Measurements from ENCODE around the gene LGALS3BP. TPM values are rescaled to one million over a fixed set of nuclear protein-coding genes. Genes with fewer than 3 reads are reported as not detected.

Gene LGALS3BP
- total and polyA plus RNA-seq, 2 of the 13 experiments (the other 11 are each of a cell fraction or from before 2014, with no cell fraction given): 137 to 332 TPM

- no peak for TF ChIP-seq SMAD3 (CRISPR knock-in tag; IDR thresholded peaks at IDR 0.05)
- no peak for TF ChIP-seq NFKB2 (CRISPR knock-in tag; IDR thresholded peaks at IDR 0.05; ENCODE audit: borderline replicate concordance)
These were observed 32.2 kb downstream of the LGALS3BP start (continued) for GRCh38 chr17:78947235-78948149.

GRCh38 chr17:78946631-78947030 is 33.1 kb downstream of the LGALS3BP start:
- H3K27ac ChIP-seq (ENCODE audit: extremely low read length, insufficient read depth, low read length): no peak overlapping the region
- POLR2A ChIA-PET: interaction anchor here (0.8 to 1.9 kb wide), 4 partner anchors 13 to 63 kb away, joined by 3 to 7 read pairs (median 4); no protein-coding TSS in a partner anchor

More at GRCh38 chr17:78946631-78947030, 33.1 kb downstream of the LGALS3BP start:
- ATAC-seq (no peak), FAIRE-seq (no peak), DNase-seq (ENCODE audit: low spot score) (no peak)
- H3K4me2 ChIP-seq (ENCODE audit: low read depth, low read length): no peak overlapping the region
- in situ Hi-C loops (cut with HindIII; ENCODE audit: extremely low pct_ligation_motif_present, low pct_unique_long_range_greater_than_20kb): no loop called here
- H3K79me2 ChIP-seq (ENCODE audit: insufficient read depth, low read length): no peaks in the 10 kb centered on the region
- peaks cover 17% of the 10 kb centered on the region for H3K9me3 ChIP-seq (ENCODE audit: low read length)
- no peak overlapping the region for H3K4me3 ChIP-seq (replicated peaks in 1 of 3; ENCODE audit: insufficient read depth in 1 of 3, low read depth in 2 of 3, low read length in 3 of 3)
- TF ChIP-seq ZNF749 (CRISPR knock-in tag; IDR thresholded peaks at IDR 0.05; ENCODE audit: borderline replicate concordance): no peak
- no peak for TF ChIP-seq ZNF770 (CRISPR knock-in tag; IDR thresholded peaks at IDR 0.05)
- no peak for TF ChIP-seq ZNF431 (CRISPR knock-in tag; IDR thresholded peaks at IDR 0.05; ENCODE audit: borderline replicate concordance, low read depth)
- no peak for TF ChIP-seq RFXAP (CRISPR knock-in tag; IDR thresholded peaks at IDR 0.05; ENCODE audit: borderline replicate concordance)
- TF ChIP-seq TGIF2 (CRISPR knock-in tag; IDR thresholded peaks at IDR 0.05): no peak
- no peak for TF ChIP-seq TAF15 (IDR thresholded peaks at IDR 0.05; ENCODE audit: low read depth, low read length, poor library complexity, severe bottlenecking)
- no peak for TF ChIP-seq RXRA (CRISPR knock-in tag; IDR thresholded peaks at IDR 0.05)
- no peak for TF ChIP-seq HNRNPLL (IDR thresholded peaks at IDR 0.05; ENCODE audit: low read depth, low read length, poor library complexity, severe bottlenecking)
- no peak for TF ChIP-seq ZKSCAN1 (IDR thresholded peaks at IDR 0.05; ENCODE audit: low read length)
- TF ChIP-seq ZNF256 (CRISPR knock-in tag; conservative IDR thresholded peaks at IDR 0.05): no peak
- no peak for TF ChIP-seq IKZF4 (CRISPR knock-in tag; IDR thresholded peaks at IDR 0.05; ENCODE audit: borderline replicate concordance, low read depth, not compliant biosample characterization)
- no peak for TF ChIP-seq POLR2A (IDR thresholded peaks at IDR 0.05; ENCODE audit: insufficient read depth in 1 of 2, low read depth in 2 of 2, low read length in 2 of 2)
- no peak for TF ChIP-seq ATF1 (CRISPR knock-in tag; IDR thresholded peaks at IDR 0.05)
- no peak for TF ChIP-seq TRAFD1 (CRISPR knock-in tag; IDR thresholded peaks at IDR 0.05; ENCODE audit: borderline replicate concordance)
- TF ChIP-seq ZNF468 (CRISPR knock-in tag; IDR thresholded peaks at IDR 0.05): no peak
- no peak for TF ChIP-seq BCL6 (CRISPR knock-in tag; IDR thresholded peaks at IDR 0.05)
- no peak for TF ChIP-seq NFRKB (IDR thresholded peaks at IDR 0.05)
- TF ChIP-seq RNF2 (conservative IDR thresholded peaks at IDR 0.05; ENCODE audit: low read depth): no peak
- no peaks in the 10 kb centered on the region for H4K20me1 ChIP-seq (ENCODE audit: insufficient read depth, low read length)
- no TSS peak for BruUV-seq (replicated peaks)
- H3K9ac ChIP-seq (ENCODE audit: insufficient read depth, low read depth, low read length): no peak overlapping the region
- H3K36me3 ChIP-seq (replicated peaks in 1 of 2; ENCODE audit: control insufficient read depth in 1 of 2, insufficient read depth in 2 of 2, low read length in 2 of 2): no peaks in the 10 kb centered on the region
- no peak overlapping the region for H2AFZ ChIP-seq (ENCODE audit: low read length)
- 54% methylated on average over 8 of the region's 8 CpGs for WGBS (ENCODE audit: low lambda C conversion rate)
- intact Hi-C loops (cut with micrococcal nuclease; ENCODE audit: unreplicated experiment): no loop called here
- H3K4me1 ChIP-seq (ENCODE audit: insufficient read depth, low read length): peaks cover 26% of the 10 kb centered on the region
- CTCF ChIA-PET (ENCODE audit: low intra/inter-chr PET ratio, low total read pairs): no interaction called here
- H3K27me3 ChIP-seq (ENCODE audit: control insufficient read depth in 1 of 2, insufficient read depth in 2 of 2, low read length in 2 of 2): peaks cover 2 to 23% of the 10 kb centered on the region in 2 experiments; a peak in 3 of 5 replicates

All from HepG2 (cell line).